NCI-H128 (cell line): ENCODE results near the gene NFKB1.
A peak's percentile ranks its signal among the peaks of the same experiment; 100 is the strongest.
"Not testable (repeated sequence)": the region's sequence is repeated elsewhere in the genome, so short reads cannot be mapped to it uniquely, and the experiment has no call there.

ENCODE experiments used
- DNase-seq: peaks from one replicate; lab custom pipeline; 2025; ENCODE audit not compliant: unreplicated experiment; lab: John Stamatoyannopoulos, UW

Gene NFKB1

GRCh38 chr4:102619776-102620631, 118.8 kb downstream of the NFKB1 start:
- not testable (repeated sequence) for DNase-seq

- DNase-seq = peak; percentile 1
Observed at GRCh38 chr4:102620697-102621497, 119.7 kb downstream of the NFKB1 start.

GRCh38 chr4:102623622-102624021, 122.5 kb downstream of the NFKB1 start:
- DNase-seq = no peak

DNA sequence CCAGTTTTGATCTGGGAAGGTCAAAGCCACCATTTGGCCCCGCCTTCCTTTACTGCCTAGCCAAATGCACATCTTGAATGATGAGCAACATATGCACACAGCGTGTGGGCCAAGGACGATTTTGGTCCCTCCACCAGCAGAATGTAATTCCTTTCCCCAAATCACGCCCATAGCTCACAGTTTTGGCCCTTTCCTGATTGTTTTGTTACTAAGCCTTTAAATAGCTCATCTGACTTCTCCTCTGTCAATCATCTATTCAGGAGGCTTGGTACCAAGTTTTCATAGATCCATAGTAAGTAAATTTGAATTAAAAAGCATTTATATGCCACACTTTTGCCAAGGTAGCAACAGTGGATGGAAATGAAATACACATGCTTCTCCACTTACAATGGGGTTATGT, 123.3 kb downstream of the NFKB1 start:
- no peak for DNase-seq

DNA sequence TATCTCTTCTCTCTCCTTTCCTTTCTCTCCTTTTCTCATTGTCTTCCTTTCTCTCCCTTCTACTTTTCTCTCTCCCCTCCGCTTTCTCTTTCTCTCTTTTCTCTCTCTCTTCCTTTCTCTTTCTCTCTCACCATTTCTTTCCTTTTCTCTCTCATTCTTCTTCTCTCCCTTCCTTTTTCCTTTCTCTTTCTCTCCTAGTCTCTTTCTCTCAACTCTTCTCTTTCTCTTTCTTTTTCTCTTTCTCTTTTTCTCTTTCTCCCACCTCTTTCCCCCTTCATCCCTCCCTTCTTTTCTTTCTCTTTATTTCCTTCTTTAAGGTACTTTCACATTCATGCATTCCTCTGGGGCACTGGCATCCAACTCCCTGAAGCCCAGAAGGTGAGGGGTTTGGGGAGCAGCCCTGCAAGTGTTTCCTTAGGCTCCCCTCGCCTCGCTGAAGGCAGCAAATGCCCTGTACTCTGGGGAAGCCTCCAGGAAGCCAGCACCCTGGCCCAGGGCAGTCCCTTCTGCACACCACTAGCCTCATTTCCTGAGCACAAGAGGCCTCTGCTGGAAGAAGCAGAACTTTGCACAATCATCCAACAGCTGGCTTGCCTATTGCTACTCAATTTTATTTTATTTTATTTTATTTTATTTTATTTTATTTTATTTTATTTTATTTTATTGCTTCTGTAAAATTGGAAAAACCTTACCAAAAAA, 124.2 kb downstream of the NFKB1 start:
- DNase-seq = no peak

- DNase-seq = no peak
Observed at GRCh38 chr4:102627831-102628523, 126.8 kb downstream of the NFKB1 start.

DNA sequence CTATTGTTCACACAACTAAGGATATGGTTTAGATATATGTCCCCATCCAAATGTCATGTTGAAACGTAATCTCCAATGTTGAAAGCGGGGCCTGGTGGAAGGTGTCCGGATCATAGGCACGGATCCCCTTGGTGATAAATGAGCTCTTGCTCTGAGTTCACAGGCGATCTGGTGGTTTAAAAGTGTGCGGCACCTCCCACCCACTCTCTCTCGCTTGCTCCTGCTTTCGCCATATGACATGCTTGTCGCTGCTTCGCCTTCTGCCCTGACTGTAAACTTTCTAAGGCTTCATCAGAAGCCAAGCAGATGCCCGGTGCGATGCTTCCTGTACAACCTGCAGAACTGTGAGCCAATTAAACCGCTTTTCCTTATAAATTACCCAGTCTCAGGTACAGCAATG, 128.5 kb downstream of the NFKB1 start:
- no peak for DNase-seq

- DNase-seq = no peak
Observed at GRCh38 chr4:102631616-102632015, 130.5 kb downstream of the NFKB1 start.

DNA sequence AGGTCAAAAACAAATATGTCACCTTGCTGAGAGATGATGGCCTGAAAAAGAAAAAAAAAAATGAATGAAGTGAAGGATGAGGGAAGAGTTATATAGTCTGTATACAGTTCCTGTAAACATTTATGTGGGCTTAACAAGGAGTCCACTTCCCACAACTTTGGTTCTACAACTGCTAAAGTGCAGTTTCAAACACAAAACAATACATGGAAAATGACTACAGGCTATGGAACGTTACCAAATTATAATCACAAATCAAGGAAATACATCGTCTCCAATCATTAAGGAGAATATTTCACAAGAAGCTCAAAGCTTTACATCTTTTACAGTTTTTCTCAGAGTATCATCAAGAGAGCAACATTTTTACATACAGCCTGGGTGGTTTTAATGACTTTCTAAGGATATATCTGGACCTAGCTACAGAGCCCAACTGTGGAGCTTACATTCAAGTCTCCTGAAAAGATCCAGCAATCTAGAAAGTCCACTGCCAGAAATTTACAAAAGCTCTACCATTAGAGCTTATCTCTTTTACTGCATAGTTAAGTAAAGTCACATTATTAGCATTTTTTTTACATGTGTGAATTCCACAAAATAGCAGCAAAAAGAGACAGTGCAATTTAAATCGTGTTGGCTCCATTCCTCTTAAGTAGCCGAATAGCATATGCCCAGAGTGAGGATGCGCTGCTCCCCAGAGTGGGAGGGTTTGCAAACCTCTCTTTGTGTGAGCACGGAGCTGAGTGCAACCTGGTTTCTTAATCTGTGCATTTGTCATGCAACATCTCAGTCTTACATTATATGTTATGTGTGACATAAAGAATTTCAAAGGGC, 131.3 kb downstream of the NFKB1 start:
- DNase-seq = no peak

GRCh38 chr4:102633100-102633499, 131.9 kb downstream of the NFKB1 start:
- no peak for DNase-seq

DNA sequence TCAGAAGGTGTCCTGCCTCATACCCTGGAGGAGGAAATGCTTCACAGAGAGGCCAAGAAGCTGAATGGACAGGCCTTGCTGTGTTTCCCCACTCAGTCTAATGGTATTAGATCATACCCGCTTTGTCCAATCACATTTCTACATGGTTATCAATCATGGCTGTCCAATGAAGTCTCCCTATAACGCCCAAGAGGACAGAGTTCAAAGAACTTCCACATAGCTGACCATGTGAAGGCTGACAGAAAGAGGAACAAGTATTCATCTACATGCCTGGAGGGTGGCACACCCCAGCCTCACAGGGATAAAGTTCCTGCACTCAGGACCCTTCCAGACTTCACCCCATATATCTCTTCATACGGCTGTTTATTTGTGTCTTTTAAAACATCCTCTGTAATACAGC, 136.2 kb downstream of the NFKB1 start:
- no peak for DNase-seq

DNA sequence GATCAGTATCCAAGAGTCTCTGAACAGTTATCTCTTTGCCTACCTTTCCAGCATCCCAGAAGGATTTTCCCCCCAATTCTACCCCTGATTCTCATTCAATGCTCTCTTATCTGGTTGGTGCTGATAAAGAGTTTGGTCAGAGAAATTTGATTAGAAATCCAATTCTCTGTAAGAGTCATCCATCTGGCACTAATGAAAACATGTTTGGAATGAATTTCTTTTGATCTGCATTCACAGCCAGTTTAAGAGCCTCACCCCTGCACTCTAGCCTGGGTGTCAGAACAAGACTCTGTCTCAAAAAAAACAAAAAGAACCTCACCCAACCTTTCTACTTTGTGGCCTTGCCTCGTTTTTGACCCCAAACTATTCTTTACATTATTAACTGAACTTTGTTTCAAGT, 137.5 kb downstream of the NFKB1 start:
- no peak for DNase-seq

GRCh38 chr4:102639598-102639997, 138.4 kb downstream of the NFKB1 start:
- DNase-seq = no peak

GRCh38 chr4:102640669-102641068, 139.5 kb downstream of the NFKB1 start:
- DNase-seq = no peak

DNA sequence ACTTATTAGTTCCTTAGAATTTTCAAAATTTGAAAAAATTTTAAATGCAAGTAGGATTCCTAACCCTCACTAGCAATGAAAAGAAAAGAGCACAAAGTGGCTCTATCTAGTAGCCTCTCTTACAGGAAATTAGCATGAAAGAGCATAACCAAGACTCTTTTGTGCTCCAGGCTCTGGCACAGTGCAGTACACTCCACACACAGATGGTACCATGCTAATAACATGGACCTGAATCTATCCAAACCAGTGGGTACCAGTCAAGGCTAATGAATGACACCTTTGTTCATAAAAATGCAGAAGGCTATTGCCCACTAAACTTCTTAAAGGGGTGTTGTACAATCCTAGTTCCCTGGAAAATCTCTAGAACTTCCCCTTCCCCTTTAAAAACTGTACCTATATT, 140.6 kb downstream of the NFKB1 start:
- no peak for DNase-seq

DNA sequence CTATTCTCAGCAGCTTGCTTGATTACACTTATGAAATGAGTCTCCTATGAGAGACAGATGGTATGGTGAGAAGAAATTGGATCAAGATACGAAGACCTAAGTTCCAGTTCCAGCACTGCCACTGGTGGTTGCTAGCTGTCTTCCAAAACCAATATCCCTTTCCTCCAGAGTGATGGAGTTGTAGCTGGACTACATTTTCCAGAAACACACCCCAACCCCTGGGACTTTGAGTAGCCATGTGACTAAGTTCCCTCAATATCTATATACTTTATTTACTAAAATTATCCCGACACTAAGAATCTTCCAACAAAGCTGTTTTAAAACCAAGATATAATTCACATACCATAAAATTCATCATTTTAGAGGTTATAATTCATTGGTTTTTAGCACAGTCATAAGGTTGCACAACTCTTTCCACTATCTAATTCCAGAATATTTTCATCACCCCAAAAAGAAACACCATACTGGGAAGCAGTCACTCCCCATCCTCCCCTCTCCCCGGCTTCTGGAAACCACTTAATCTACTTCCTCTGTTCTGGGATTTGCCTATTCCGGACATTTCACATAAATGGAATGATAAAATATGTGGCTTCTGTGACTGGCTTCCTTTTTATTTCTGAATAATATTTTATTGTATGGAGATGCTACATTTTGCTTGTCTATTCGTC, 141.6 kb downstream of the NFKB1 start:
- no peak for DNase-seq

GRCh38 chr4:102647117-102647516, 146.0 kb downstream of the NFKB1 start:
- no peak for DNase-seq

DNA sequence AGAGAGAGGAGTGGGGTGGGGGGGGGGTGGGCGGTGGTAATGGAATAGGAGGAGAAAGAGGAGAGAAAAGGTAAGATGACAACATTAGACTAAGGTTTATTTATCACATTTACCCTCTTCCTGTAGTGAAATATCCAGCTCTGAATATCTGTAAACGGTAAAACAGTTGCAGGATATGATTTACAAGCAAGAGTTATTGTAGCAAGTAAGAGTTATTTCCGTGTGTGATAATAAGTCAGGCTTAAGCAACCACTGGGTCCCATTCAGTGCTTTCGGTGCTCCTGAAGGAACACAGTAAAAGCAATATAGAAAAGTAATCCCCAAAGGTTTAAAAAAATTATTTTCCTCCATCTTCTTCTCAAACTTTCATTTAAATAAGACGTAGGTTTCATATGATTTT, 156.0 kb downstream of the NFKB1 start:
- DNase-seq = no peak

- no peak for DNase-seq
Observed at GRCh38 chr4:102663073-102663472, 161.9 kb downstream of the NFKB1 start.

DNA sequence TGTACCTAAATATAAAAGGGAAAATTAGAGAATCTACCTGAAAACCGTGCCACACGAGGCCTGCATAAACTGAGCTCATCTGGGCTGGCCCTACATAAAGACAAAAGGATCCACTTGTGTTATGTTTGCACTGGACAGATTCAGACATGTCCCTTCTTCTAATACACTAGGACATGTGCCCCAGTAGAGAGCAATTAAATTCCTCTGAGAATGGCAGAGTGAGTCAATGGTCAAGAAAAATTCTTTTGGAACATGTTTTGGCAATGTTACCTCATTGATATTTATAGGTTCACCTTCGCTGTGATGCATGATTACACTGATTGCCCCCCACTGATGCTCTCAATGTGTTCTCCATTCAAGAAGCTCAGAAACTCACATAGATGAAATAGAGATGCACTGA, 164.4 kb downstream of the NFKB1 start:
- DNase-seq = no peak
